Forelimb muscle (tissue), 1 donor: ENCODE results near the gene IKBIP. TPM values are rescaled to one million over a fixed set of nuclear protein-coding genes. Genes with fewer than 3 reads are reported as not detected.
"Not testable (repeated sequence)": the region's sequence is repeated elsewhere in the genome, so short reads cannot be mapped to it uniquely, and the experiment has no call there.

Source experiments
- DNase-seq: peaks from one replicate; pipeline ENCODE4 v3.0.0-alpha.2; 2013; ENCODE audit warnings: low read depth
- polyA plus RNA-seq: library from polyadenylated mRNA; unstranded; fragments of 120-200 nt; gene quantifications from one replicate; pipeline ENCODE4 v1.2.1, GENCODE V29; 2013; ENCODE audit not compliant: insufficient read length

IKBIP gene
- polyA plus RNA-seq, 1 donor = 17.9 TPM

DNA sequence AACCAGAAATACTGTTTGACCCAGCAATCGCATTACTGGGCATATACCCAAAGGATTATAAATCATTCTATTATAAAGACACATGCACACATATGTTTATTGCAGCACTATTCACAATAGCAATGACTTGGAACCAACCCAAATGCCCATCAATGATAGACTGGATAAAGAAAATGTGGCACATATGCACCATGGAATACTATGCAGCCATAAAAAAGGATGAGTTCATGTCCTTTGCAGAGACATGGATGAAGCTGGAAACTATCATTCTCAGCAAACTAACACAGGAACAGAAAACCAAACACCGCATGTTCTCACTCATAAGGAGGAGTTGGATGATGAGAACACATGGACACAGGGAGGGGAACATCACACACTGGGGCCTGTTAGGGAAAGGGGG, 67.8 kb downstream of the IKBIP start:
- not testable (repeated sequence) for DNase-seq

- DNase-seq = no peak
Observed at GRCh38 chr12:98575013-98575412, 69.6 kb downstream of the IKBIP start.

Other genes starting within 250 kb of the IKBIP start
- gene TMPO, start 129.2 kb downstream of the IKBIP start, polyA plus RNA-seq = 67.3 TPM
- gene SLC25A3, start 51.1 kb downstream of the IKBIP start, polyA plus RNA-seq = 748 TPM
- 24.9 TPM for gene APAF1, start 502 bp upstream of the IKBIP start, polyA plus RNA-seq